22Rv1 (cell line): ENCODE results near the gene RAE1.

Experiments used
- H3K27ac ChIP-seq: fragments of 450-650 bp; 2 replicates; pipeline ENCODE4 v1.5.1; 2017
- ZFX ChIP-seq: fragments of 450-650 bp; IDR thresholded peaks from 2 replicates; pipeline ENCODE4 v1.6.1; 2017; ENCODE audit warnings: antibody characterized with exemption, borderline replicate concordance
- TF ChIP-seq, protein P1 (sequence below): fragments of 450-650 bp; IDR thresholded peaks from 2 replicates; pipeline ENCODE4 v1.5.1; 2017; ENCODE audit warnings: mild to moderate bottlenecking

RAE1 gene, protein sequence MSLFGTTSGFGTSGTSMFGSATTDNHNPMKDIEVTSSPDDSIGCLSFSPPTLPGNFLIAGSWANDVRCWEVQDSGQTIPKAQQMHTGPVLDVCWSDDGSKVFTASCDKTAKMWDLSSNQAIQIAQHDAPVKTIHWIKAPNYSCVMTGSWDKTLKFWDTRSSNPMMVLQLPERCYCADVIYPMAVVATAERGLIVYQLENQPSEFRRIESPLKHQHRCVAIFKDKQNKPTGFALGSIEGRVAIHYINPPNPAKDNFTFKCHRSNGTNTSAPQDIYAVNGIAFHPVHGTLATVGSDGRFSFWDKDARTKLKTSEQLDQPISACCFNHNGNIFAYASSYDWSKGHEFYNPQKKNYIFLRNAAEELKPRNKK

DNA sequence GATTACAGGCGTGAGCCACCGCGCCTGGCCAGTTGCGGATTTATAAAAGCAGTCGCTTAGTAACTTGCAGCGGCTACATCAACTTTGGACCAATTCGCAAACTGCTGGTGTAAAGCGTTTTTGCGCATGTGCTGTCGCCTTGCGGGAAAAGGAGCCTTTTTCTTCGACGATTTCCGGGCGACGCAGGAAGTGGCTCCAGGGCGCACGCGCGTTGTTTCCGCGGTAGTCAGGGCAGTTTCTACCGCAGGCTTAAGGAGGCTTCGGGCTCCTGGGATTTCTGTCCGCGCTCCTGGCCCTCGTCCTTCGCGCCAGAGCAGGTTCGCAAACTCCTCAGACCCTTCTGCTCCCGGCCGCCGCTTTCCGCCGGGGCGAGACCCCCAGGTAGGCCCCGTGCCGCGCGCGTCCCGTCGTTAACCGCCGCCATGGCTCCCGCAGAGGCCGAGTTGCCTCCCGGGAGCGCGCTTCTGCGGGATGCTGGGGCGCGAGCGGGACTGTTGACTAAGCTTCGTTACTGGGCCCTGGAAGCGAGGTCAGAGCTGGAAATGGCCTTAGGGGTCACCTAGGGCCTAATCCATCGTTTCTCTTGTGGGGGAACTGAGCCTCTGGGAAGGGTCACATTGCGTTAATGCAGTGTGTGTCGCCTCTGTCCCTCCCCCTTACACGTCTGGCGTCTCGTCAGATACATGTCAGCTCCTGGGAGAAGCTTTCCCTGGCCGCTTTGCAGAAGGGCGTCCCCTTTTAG, at the start of gene RAE1:
RAE1 (plus strand) TSS at position 214 of the 742 bp plus-strand sequence. CDS start 2,784 bp downstream, outside the sequence.
- peak within 1 kb of the TSS; percentile 71 for H3K27ac ChIP-seq
- TF ChIP-seq, protein P1, sequence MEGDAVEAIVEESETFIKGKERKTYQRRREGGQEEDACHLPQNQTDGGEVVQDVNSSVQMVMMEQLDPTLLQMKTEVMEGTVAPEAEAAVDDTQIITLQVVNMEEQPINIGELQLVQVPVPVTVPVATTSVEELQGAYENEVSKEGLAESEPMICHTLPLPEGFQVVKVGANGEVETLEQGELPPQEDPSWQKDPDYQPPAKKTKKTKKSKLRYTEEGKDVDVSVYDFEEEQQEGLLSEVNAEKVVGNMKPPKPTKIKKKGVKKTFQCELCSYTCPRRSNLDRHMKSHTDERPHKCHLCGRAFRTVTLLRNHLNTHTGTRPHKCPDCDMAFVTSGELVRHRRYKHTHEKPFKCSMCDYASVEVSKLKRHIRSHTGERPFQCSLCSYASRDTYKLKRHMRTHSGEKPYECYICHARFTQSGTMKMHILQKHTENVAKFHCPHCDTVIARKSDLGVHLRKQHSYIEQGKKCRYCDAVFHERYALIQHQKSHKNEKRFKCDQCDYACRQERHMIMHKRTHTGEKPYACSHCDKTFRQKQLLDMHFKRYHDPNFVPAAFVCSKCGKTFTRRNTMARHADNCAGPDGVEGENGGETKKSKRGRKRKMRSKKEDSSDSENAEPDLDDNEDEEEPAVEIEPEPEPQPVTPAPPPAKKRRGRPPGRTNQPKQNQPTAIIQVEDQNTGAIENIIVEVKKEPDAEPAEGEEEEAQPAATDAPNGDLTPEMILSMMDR: no peak
- TF ChIP-seq ZFX: no peak

DNA sequence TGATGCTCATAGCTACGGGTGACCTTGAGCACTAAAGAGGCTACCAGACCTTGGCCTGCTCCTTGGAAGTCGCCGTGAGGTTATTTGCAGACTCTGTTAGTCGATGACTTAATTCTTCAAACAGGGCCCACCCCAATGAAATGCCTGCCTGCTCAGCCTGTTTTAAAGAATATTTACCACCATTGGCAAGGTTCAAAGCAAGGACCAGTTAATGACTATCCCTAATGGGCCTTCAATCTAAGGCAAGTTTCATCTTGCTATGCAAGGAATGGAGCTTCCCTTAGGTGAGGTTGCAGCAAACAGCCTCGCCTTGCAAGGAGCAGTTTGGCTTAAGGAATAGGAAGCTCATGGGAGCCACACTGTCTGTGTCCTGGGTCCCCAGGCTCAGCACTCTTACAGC, 44.3 kb upstream of the RAE1 start:
- TF ChIP-seq, protein P1: no peak
- TF ChIP-seq ZFX: no peak
- H3K27ac ChIP-seq: no peak overlapping the region

DNA sequence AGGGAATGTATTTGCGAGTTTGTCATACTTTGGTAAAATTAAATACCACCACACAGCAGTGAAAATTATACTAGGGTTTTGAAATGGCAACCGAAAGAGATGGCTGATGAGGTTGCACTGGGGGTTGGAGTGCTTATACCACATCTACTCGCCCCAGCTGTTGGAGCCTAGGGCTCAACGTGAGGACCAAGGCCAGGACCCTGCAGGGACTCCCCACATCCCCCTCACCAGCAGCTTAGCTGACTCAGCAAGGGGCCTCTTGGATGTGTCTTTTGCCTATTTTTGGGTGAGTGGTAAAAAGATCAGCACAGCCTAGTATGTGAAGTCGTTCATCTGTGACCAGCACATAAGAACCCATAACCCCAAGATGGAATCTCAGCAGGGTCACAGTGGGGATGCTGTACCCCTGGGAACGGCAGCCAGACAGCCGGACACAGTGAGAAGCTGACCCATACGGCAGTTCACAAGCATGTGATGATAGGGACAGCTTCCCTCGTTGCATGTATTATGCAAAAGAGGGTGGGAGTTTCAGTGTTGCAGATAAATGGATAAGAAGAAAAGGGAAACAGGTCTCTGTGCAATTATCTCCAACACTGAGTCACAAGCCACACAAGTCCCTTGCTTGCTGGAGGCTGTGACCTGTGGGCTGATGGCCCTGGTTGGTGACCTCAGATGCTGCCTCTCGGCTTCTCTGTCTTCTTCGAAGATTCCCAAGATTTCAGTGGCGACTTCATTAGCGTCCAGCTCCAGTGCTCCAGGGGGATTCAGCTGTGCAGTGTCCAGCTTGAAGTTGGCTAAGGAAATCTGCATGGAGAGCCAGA, 42.4 kb upstream of the RAE1 start:
- TF ChIP-seq ZFX: no peak
- TF ChIP-seq, protein P1: no peak
- no peak overlapping the region for H3K27ac ChIP-seq

DNA sequence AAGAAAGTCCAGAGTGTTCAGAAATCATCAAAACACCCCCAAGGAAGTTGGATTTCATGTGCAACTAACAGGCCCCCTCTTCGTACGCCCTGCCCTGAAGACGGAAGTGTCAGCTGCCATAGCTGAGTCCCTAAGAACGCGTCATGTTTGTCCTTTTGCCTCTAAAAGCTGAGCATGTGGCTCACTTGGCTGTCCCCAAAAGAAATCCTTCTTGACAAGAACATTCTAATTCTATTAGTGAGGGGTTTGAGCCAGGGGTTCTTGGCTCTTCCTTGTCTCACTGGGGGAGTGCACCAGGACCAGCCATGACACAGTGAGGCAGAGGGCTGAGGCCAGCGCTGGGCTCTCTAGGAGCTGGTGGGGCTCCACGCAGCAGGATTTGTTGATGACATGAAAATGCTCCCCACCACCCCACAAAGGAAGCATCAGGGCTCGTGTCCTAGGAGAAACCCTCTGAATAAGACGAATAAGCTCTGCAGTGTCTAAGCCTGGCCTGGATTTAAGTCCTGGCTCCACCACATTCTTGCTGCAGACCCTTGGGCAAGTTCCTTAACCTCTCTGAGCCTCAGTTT, 41.4 kb upstream of the RAE1 start:
- TF ChIP-seq, protein P1: no peak
- H3K27ac ChIP-seq: no peak overlapping the region

DNA sequence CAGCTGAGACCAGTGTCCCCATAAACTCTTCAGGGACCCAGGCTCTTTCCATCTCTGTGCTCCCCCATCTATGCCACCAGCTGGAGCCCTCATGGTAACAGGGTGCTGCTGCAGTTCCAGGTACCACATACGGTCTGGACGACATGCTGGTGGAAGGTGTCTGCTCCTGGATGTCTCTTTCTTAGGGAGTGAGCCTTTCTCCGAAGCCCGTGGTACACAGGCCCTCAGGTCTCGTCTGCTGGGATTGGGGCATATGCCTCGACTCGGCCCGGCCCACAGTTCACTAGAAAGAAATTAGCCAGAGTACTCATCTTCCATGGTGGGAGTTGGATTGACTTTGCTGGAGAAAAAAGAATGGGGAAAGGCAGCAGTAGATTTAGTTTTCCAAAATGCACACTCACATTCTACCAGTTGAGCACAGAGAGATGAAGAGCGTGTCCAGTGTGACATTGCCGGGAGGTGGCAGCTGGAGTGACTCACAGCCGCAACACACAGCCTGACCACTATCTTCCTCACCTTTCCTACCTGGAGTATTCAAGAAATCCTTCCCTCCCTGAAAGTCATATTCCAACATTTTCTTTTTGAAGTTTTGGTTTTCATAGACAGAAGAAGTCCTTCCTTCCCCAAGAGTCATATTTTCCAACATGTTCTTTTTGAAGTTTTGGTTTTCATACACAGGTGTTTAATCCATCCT, 40.1 kb upstream of the RAE1 start:
- TF ChIP-seq ZFX: no peak
- TF ChIP-seq, protein P1: no peak
- H3K27ac ChIP-seq: no peak overlapping the region

DNA sequence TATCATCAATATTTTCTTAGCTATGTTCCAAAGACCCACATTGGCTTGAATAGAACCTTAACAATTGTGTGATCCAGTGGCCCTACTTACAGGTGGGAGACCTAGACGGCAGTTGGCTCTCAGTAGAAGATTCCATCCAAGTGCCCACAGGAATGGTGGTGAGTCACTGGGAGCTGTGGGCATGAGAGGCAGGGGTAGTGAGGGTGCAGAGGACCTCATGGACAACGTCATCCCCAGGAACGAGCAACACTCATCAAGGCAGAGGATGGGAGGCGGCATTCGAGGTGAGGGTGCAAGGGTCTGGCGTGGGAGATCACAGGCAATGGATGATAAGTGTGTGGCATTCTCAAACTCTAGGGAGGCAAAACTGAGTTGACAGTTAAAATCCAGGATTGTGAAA, 38.9 kb upstream of the RAE1 start:
- TF ChIP-seq, protein P1: no peak
- TF ChIP-seq ZFX: no peak

More for the DNA sequence above, 38.9 kb upstream of the RAE1 start:
- H3K27ac ChIP-seq: no peak overlapping the region
